HG03442 (cell line): ENCODE data around the gene UCK2.

ENCODE experiments used
- ATAC-seq: cut with Tn5 transposase; IDR thresholded peaks from one replicate; pipeline ENCODE4 v1.9.1; 2021; ENCODE audit warnings: mild to moderate bottlenecking, moderate library complexity; ENCODE audit not compliant: unreplicated experiment

Gene UCK2

GRCh38 chr1:165833358-165833757 lies 5.9 kb downstream of the UCK2 start:
- ATAC-seq: no peak

- ATAC-seq: no peak
Measured at GRCh38 chr1:165834229-165834628, 6.8 kb downstream of the UCK2 start.

DNA sequence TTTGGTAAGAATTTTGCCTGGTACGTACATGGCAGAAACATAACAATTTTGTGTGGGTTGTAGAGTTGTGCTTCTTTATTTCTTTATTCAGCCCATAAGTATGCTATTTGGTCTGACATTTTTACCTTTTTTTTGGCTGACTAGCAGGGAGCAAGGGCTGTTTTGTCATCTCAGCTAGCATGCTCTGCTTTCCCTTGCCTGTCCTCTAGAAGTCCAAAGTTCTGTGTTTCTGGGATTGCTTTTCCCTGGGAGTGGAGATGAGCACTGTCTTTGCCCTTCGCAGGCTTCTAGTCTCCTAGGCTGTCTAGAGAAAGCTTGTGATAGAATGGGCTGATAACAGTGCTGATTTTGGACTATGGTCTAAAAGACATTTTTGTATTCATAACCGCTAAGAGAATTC lies 7.5 kb downstream of the UCK2 start:
- ATAC-seq: no peak

GRCh38 chr1:165836664-165837482 lies 9.5 kb downstream of the UCK2 start:
- ATAC-seq: no peak

GRCh38 chr1:165837838-165838364 lies 10.5 kb downstream of the UCK2 start:
- no peak for ATAC-seq

- ATAC-seq: no peak
Measured at GRCh38 chr1:165840423-165840822, 13.0 kb downstream of the UCK2 start.

DNA sequence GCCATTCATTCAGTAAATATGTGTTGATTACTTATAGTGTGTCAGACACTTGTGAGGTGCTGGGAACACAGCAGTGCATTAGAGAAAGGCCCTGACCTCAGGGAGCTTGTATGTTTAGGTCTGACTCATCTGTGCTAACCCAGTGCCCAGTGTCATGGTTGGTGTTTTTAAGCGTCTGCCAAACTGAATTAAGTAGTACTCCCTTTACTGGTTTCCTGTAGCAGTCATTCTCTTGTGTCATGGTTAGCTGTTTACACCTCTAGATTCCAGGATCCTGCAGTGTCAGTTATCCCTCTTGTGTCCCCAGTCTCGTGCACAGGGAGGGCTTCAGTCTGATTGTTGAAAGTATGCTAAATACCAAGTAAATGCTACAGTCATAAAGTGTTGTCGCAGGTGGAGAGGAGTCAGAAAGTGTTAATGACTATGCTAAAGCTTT lies 14.2 kb downstream of the UCK2 start:
- peak; percentile 38 for ATAC-seq

GRCh38 chr1:165842023-165842670 lies 14.7 kb downstream of the UCK2 start:
- no peak for ATAC-seq

GRCh38 chr1:165842671-165843129 lies 15.3 kb downstream of the UCK2 start:
- peak; percentile 57 for ATAC-seq

GRCh38 chr1:165843304-165843703 lies 15.9 kb downstream of the UCK2 start:
- no peak for ATAC-seq

GRCh38 chr1:165844114-165844798 lies 16.8 kb downstream of the UCK2 start:
- no peak for ATAC-seq

GRCh38 chr1:165844933-165845332 lies 17.5 kb downstream of the UCK2 start:
- no peak for ATAC-seq

DNA sequence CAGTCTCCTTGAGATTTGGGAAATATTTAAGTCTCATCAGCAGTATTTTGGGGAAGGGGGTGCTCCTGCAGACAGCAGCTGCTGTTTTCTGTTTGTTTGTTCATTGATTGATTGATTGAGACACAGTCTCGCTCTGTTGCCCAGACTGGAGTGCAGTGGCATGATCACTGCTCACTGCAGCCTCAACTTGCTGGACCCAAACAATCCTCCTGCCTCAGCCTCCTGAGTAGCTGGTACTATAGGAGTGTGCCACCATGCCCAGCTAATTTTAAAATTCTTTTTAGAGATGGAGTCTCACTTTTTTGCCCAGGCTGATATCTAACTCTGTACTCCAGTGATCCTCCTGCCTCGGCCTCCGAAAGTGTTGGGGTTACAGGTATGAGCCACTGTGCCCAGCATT lies 18.2 kb downstream of the UCK2 start:
- ATAC-seq: no peak

- peak; percentile 42 for ATAC-seq
Measured at GRCh38 chr1:165845992-165846748, 18.8 kb downstream of the UCK2 start.

DNA sequence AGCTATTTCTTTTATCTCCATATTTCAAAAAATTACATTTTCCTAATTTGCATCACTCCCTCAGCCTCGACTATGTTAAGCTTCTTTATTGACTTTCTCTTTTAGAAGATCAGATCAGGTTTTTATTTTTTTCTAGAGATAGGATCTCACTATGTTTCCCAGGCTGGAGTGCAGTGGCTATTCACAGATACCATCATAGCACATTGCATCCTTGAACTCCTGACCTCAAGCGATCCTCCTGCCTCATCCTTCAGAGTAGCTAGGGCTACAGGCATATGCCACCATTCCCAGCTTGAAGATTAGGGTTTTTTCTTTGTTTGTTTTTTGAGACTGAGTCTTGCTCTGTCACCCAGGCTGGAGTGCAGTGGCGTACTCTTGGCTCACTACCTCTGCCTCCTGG lies 20.1 kb downstream of the UCK2 start:
- no peak for ATAC-seq

- no peak for ATAC-seq
Measured at GRCh38 chr1:165849353-165850133, 22.1 kb downstream of the UCK2 start.

DNA sequence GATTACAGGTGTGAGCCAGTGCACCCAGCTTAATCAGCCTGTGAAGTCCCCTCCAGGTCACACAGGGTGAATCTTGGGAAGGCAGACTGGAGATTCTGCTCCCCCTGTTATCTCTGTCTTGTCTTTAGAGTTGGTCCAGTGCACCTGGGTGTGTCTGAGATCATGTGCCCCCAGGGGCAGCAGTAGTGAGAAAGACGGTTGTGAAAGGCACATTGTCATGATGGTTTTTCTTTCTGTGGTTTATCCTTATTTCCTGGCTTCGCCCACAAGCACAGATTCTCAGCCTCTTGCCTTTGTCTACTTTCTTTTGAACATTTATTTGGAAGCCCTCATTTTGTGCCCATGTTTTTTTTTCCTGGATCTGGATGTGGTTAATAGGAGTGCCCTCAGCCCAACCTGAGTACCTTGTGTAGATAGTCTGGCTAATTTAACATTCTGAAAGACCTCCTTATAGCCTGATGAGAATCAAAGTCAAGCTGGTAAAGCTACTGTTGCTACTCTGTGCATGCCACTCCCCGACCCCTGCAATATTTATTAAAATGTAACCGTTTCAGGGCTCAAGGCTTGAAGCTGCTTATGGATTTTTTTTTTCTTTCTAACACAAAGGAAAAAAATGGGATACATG lies 23.7 kb downstream of the UCK2 start:
- ATAC-seq: peak; percentile 66

DNA sequence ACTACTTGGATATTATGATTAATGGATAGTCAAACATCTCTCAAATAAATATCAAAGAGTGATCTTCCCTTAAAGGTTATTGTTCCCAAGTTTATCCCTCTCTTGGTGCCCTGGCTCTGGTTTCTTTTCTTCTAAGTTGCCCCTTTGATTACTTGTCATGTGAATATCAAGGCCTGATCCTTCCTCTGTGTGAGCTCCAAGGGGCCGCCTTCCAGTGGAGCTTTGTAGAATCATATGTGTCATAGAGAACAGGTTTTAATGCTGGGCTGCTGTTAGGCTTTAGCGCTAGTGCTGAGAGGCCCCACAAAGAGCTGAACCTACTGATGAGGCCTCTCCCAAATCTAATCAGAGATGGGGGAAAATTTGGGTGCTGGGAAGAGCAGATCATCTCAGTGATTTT lies 25.5 kb downstream of the UCK2 start:
- ATAC-seq: no peak

- ATAC-seq: no peak
Measured at GRCh38 chr1:165853528-165854075, 26.2 kb downstream of the UCK2 start.
